Ascending aorta (tissue), 2 donors: ENCODE results near the gene SORL1-AS1.
"Not testable (repeated sequence)": the region's sequence is repeated elsewhere in the genome, so short reads cannot be mapped to it uniquely, and the experiment has no call there.

Experiments used
- DNase-seq, 2 donors: peaks; one replicate each; pipeline ENCODE4 v3.0.0-alpha.2; 2019; ENCODE audit warnings: low spot score in 2 of 2
- H3K27ac ChIP-seq, 2 donors: fragments of 200-600 bp; sonication (generic); one replicate each; pipeline ENCODE4 v1.5.1; 2016 to 2017; ENCODE audit warnings: mild to moderate bottlenecking in 1 of 2
- H3K27me3 ChIP-seq: fragments of 200-600 bp; sonication (generic); one replicate; pipeline ENCODE4 v1.5.1; 2017
- H3K36me3 ChIP-seq, 2 donors: fragments of 200-600 bp; sonication (generic); one replicate each; pipeline ENCODE4 v1.5.1; 2016
- H3K4me1 ChIP-seq, 2 donors: fragments of 200-600 bp; sonication (generic); one replicate each; pipeline ENCODE4 v1.5.1; 2016 to 2017; ENCODE audit warnings: mild to moderate bottlenecking in 1 of 2
- H3K4me3 ChIP-seq, 2 donors: fragments of 200-600 bp; sonication (generic); one replicate each; pipeline ENCODE4 v1.5.1; 2016 to 2017; ENCODE audit warnings: mild to moderate bottlenecking in 1 of 2
- H3K9me3 ChIP-seq, 2 donors: fragments of 200-600 bp; sonication (generic); one replicate each; pipeline ENCODE4 v1.5.1; 2016
- intact Hi-C: fragments of 100-400 bp; cut with DNase I; formaldehyde crosslinking; loops from one replicate; pipeline ENCODE4 v1.15.1; 2023
- TF ChIP-seq, protein P1 (sequence below), 3 experiments: fragments of 200-600 bp in 2 of 3; fragments of 450-650 bp in 1 of 3; sonication (generic) in 2 of 3; IDR thresholded peaks; one replicate each; pipeline ENCODE4 v1.5.1; 2016 to 2019; ENCODE audit warnings: antibody characterized with exemption in 3 of 3, mild to moderate bottlenecking in 1 of 3, moderate library complexity in 1 of 3

SORL1-AS1 gene

DNA sequence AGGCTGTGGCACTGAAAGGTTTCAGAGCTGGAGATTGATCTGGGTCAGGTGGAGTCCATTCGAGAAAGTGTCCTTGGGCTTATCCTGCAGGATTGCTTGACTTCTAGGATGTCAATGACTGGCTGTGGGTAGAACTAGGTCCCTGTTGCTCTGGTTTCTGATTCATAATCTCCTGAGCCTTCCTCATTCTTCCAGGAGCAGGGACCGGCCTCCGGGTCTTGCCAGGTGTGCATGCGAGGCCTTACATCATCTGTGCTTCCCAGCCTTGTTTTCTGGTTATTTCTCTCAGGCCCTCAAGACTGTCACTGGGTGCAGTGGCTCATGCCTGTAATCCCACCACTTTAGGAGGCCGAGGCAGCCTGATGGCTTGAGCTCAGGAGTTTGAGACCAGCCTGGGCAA lies 33.3 kb upstream of the SORL1-AS1 start:
- Histone ChIP-seq H3K4me1 (peaks cover 0 to 4% of the 10 kb centered on the region in 2 donors), H3K4me3 (no peak overlapping the region), H3K27ac (no peak overlapping the region), H3K27me3 (no peaks in the 10 kb centered on the region), H3K9me3 (no peaks in the 10 kb centered on the region), H3K36me3 (no peaks in the 10 kb centered on the region)
- DNase-seq = no peak
- TF ChIP-seq, protein P1, sequence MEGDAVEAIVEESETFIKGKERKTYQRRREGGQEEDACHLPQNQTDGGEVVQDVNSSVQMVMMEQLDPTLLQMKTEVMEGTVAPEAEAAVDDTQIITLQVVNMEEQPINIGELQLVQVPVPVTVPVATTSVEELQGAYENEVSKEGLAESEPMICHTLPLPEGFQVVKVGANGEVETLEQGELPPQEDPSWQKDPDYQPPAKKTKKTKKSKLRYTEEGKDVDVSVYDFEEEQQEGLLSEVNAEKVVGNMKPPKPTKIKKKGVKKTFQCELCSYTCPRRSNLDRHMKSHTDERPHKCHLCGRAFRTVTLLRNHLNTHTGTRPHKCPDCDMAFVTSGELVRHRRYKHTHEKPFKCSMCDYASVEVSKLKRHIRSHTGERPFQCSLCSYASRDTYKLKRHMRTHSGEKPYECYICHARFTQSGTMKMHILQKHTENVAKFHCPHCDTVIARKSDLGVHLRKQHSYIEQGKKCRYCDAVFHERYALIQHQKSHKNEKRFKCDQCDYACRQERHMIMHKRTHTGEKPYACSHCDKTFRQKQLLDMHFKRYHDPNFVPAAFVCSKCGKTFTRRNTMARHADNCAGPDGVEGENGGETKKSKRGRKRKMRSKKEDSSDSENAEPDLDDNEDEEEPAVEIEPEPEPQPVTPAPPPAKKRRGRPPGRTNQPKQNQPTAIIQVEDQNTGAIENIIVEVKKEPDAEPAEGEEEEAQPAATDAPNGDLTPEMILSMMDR (IDR thresholded peaks at IDR 0.05) = no peak
- intact Hi-C loops = no loop called here

DNA sequence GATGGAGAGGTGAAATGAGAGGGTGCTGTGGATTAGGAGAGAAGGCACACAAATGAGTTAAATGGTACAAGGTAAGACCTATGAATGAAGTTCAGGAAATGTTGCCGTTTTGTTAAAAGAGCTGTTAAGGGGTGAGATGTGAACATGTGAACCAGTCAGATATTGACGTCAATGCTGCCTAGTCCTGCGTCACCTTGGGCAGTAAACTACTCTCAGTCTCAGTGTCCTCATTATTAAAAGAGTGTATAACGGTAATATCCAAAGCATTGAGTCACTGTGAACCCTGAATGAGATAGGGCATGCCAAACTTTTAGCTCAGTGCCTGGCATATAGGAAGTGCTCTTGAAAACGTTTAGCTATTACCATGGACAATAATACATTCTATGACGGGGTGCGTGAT lies 32.4 kb upstream of the SORL1-AS1 start:
- H3K9me3 ChIP-seq = no peaks in the 10 kb centered on the region
- H3K4me3 ChIP-seq = no peak overlapping the region
- no peaks in the 10 kb centered on the region for H3K27me3 ChIP-seq
- DNase-seq = no peak
- H3K27ac ChIP-seq = no peak overlapping the region
- H3K36me3 ChIP-seq = no peaks in the 10 kb centered on the region
- intact Hi-C loops = no loop called here
- peaks cover 0 to 4% of the 10 kb centered on the region in 2 donors for H3K4me1 ChIP-seq
- TF ChIP-seq, protein P1 (IDR thresholded peaks at IDR 0.05) = no peak

DNA sequence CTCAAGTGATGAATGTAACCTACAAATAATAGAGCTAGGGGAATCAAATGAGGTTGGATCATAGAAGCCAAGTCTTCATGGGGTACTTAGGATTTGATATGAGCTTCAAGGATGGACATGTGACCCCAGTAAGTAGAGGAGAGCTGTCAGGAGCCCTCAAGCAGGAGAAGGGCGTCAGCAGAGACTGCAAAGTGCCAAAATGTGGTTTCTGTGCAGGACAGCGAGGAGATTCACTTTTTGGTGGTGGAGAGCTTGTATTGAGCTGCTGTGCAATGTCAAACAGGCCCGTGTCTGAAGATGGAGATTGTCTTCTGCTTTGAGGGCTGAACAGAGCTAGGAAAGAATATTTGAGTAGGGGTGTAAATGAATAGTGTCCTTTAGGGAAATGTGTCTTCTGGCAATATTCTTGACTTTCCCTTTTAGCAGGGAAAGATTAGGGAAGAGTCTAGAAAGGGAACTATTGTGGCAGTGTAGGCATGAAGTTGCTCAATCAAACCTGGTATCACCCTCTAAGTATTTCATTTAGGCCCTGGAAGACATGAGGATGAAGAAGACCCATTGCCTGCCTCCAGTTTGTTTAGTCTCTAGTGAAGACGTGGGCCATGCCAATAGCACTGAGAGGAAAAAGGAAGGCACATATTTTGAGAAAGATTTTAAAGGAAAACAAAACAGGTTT lies 31.2 kb upstream of the SORL1-AS1 start:
- Histone ChIP-seq H3K27ac (no peak overlapping the region), H3K27me3 (no peaks in the 10 kb centered on the region), H3K36me3 (no peaks in the 10 kb centered on the region), H3K4me1 (peaks cover 0 to 4% of the 10 kb centered on the region in 2 donors), H3K9me3 (no peaks in the 10 kb centered on the region), H3K4me3 (no peak overlapping the region)
- intact Hi-C loops = no loop called here
- TF ChIP-seq, protein P1 (IDR thresholded peaks at IDR 0.05) = no peak
- no peak for DNase-seq

DNA sequence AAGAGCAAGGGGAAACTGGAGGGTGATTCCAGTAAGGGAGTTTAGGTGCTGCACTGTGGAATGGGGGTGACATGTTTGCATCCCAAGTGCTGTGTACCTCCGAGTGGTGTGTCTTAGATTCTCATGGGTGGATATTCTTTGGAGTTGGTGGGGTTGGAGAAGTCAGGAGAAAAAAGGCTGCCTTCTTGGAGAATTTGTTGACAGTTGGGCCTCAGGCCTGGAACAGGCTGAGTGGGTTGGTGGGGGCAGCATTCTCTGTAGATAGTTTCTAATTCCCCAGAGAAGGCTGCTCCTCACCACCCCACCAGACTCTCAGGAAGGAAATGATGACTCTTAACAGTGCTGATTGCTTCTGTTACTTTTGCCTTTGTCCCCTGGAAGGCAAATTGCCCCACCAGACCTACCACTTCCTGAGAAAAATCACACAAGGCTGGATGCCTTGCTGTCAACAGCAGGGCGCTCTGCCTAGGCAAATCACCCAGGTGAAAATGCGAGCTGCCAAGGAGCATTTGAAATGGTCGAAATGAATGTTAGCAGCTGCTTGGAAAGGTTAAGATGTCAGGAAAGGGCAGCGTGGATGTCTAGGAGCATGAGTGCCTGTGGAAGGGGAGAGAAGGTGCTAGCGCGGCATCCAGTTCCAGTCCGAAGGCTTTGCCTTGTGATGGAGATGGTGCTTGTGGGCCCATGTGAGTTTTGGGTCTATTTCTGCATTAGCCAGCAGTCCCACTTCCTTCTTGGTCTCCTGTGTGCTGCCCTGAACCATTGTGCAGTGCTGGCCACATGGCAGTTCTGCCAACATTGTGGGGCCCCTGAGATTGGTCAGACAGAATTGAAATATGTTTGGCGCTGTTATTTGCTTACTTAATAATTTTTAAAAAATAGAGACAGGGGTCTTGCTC lies 29.7 kb upstream of the SORL1-AS1 start:
- Histone ChIP-seq H3K27me3 (no peaks in the 10 kb centered on the region), H3K27ac (no peak overlapping the region), H3K36me3 (no peaks in the 10 kb centered on the region), H3K9me3 (no peaks in the 10 kb centered on the region), H3K4me3 (no peak overlapping the region), H3K4me1 (no peaks in the 10 kb centered on the region)
- TF ChIP-seq, protein P1 (IDR thresholded peaks at IDR 0.05) = no peak
- DNase-seq = no peak
- intact Hi-C loops = no loop called here

DNA sequence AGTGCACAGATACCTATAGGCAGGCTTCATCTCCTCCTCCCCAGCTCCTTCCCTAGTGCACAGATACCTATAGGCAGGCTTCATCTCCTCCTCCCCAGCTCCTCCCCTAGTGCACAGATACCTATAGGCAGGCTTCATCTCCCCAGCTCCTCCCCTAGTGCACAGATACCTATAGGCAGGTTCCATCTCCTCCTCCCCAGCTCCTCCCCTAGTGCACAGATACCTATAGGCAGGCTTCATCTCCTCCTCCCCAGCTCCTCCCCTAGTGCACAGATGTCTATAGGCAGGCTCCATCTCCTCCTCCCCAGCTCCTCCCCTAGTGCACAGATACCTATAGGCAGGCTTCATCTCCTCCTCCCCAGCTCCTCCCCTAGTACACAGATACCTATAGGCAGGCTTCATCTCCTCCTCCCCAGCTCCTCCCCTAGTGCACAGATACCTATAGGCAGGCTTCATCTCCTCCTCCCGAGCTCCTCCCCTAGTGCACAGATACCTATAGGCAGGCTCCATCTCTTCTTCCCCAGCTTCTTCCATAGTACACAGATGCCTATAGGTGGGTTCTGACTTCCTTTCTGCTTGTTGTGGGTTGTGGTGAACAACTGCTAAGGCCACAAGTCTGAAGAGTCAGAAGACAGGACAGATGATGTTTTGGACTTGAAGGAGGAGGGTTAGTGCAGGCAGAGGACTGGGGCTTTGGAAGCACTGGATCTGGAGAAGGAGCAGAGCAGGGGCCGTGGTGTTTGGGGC lies 28.9 kb upstream of the SORL1-AS1 start:
- intact Hi-C loops, H3K4me1 ChIP-seq, H3K27me3 ChIP-seq, H3K27ac ChIP-seq, H3K36me3 ChIP-seq, DNase-seq, H3K9me3 ChIP-seq, H3K4me3 ChIP-seq: not testable (repeated sequence)
